IPS-20b (cell line): ENCODE measurements around the gene AKR1C8.

Source experiments
- H3K27ac ChIP-seq: one replicate; pipeline ENCODE4 v1.5.1; 2013; ENCODE audit warnings: low read length
- H3K27me3 ChIP-seq: 2 replicates; pipeline ENCODE4 v1.6.1; 2013; ENCODE audit warnings: mild to moderate bottlenecking, low read length, inconsistent platforms; ENCODE audit not compliant: insufficient read depth
- H3K36me3 ChIP-seq: 2 replicates; pipeline ENCODE4 v1.6.1; 2013; ENCODE audit warnings: low read depth, mild to moderate bottlenecking, inconsistent platforms, low read length, moderate library complexity; ENCODE audit not compliant: insufficient read depth
- H3K4me1 ChIP-seq: 2 replicates; pipeline ENCODE4 v1.6.1; 2013; ENCODE audit warnings: mild to moderate bottlenecking, control low read depth, inconsistent platforms, low read length, moderate library complexity; ENCODE audit not compliant: insufficient read depth
- H3K4me3 ChIP-seq: 2 replicates; pipeline ENCODE4 v1.5.1; 2013; ENCODE audit warnings: mild to moderate bottlenecking, low read length, inconsistent platforms
- H3K9ac ChIP-seq: 2 replicates; pipeline ENCODE4 v1.6.1; 2013; ENCODE audit warnings: low read depth, mild to moderate bottlenecking, inconsistent platforms, low read length, moderate library complexity
- H3K9me3 ChIP-seq: 2 replicates; pipeline ENCODE4 v1.6.1; 2013; ENCODE audit warnings: mild to moderate bottlenecking, low read depth, low read length, inconsistent platforms; ENCODE audit not compliant: insufficient read depth

AKR1C8 gene

DNA sequence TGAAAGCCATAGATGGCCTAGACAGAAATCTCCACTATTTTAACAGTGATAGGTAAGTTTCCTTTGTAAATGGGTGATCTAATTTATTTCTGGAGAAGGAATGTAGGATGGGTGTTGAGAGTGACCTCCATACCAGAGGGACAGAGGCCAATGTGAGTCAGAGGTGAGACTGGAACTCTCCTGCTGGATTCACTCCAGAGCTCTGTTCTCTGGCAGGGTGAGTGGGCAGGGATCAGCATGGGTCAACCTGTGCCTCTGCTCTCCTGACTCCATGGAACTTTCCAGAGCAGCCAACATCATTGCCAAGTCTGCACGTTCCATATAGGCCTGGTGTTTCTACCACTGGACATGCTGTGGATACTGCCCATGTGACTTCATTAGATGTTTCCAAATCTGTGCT lies 79.3 kb downstream of the AKR1C8 start:
- H3K4me3 ChIP-seq: no peak overlapping the region
- no peak overlapping the region for H3K27ac ChIP-seq
- H3K4me1 ChIP-seq: no peaks in the 10 kb centered on the region
- peaks cover 18% of the 10 kb centered on the region for H3K9me3 ChIP-seq
- H3K27me3 ChIP-seq: no peaks in the 10 kb centered on the region
- no peaks in the 10 kb centered on the region for H3K36me3 ChIP-seq
- H3K9ac ChIP-seq: no peak overlapping the region
